Islet precursor cell (in vitro differentiated cells): ENCODE measurements around the gene SMIM29.
"Not testable (repeated sequence)": the region's sequence is repeated elsewhere in the genome, so short reads cannot be mapped to it uniquely, and the experiment has no call there.

Source experiments
- DNase-seq: peaks from one replicate; pipeline ENCODE4 v3.0.0-alpha.2; 2018

SMIM29 gene

DNA sequence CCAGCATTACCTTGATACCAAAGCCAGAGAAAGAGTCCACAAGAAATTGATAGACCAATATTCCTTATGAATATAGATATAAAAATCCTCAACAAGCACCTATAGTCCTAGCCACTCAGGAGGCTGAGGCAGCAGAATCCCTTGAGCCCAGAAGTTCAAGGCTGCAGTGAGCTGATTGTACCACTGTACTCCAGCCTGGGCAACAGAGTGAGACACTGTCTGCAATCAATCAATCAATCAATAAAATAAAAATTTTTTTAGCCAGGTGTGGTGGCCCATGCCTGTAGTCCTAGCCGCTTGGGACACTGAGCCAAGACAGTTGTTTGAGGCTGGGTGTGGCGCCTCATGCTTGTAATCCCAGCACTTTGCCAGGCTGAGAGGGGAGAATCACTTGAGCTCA, 18.9 kb upstream of the SMIM29 start:
- DNase-seq, result no peak

DNA sequence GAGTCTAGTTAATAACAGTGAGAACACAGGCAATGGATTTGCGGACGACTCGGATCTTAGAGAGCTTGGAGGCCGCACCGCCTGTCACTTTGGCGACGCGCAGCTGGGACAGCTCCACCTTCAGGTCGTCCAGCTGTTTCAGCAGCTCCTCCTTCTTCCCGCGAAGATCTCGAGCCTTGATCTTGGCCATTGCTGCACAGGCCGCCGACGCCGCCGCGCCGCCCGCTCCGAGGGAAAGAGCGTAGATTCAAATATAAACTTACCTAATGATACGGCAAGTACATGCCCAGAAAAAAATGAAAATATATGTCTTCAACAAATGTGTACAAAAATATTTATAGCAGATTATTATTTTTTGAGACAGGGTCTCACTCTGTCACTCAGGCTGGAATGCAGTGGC, 14.7 kb upstream of the SMIM29 start:
- DNase-seq, result not testable (repeated sequence)

- DNase-seq, result no peak
These were observed 11.9 kb upstream of the SMIM29 start for GRCh38 chr6:34260576-34261267.

- DNase-seq, result no peak
These were observed 10.8 kb upstream of the SMIM29 start for GRCh38 chr6:34259529-34260069.

GRCh38 chr6:34252395-34252794, 3.6 kb upstream of the SMIM29 start:
- not testable (repeated sequence) for DNase-seq

GRCh38 chr6:34249469-34250261, 859 bp upstream of the SMIM29 start:
- DNase-seq, result no peak

- peak; percentile 84 for DNase-seq
These were observed 544 bp downstream of the SMIM29 start for GRCh38 chr6:34248198-34248726.

DNA sequence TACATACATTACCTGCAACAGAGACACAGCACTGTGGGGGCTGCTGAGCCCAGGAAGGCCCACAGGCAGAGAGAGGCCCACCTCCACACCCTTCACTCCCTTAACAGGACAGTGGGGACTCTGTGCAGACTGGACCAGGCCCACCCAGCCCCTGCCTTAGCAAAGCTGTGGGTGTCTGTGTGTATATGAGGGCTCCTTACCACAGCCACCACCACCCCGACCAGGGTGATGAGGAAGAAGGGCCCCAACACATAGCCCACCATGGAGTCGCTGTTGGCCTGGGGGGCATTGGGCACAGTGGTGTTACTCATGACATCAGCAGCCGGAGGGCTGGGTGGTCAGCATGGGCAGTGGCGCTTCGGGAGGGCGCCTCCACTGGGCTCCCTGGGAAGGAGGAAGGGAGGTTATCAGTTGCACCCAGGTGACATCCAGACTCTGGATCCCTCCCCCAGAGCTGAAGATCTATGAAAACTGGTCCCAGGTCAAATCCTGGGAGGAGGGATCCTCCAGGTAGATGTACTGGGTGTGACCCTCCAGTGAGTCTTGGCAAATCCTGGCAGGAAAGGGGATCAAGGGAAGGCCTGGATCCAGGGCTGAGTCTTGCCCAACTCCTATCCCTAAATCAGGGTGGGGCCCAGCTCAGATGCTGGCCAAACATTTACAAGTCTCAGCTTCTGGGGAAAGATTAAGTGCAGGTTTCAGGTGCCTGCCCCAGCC, 1.2 kb downstream of the SMIM29 start:
- no peak for DNase-seq

DNA sequence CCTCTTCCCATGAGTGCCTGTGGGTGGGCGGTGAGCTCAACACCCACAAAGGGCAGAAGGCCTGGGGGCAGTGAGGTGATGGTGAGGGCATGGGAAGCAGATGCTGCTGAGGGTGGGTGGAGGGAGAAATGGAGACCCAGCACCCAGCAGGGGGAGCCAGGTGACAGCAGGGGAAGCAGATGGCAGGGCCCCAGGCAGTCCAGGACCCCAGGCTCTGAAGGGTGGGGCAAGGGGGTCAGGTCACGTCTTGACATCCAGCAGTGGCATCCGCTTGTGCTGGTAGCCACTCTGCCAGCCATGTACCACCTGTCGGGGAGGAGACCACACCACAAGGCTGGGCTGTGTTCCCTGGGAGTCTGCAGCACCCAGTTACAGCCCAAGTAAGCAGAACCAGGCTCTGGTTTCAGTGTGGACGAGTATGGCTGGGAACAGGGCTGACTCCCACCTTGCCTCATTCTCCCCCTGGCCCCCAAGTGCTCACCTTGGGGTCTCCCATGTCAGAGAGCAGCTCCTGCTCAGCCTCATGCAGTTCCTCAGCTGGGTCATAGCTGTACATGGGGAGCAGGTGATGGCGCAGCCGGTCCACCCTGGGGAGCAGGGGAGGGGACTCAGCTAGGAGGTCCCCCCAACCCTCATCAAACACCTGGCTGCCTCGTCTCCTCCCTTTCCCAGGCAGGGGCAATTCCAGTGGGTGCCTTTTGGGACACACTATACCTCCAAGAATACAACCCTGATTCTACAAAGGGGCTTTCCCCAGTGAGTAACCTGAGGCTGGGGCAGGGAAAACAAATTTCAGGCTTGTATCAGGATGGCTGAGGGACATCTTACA, 2.0 kb downstream of the SMIM29 start:
- peak; percentile 86 for DNase-seq

GRCh38 chr6:34246249-34246562, 2.6 kb downstream of the SMIM29 start:
- no peak for DNase-seq

- DNase-seq, result not testable (repeated sequence)
These were observed 3.1 kb downstream of the SMIM29 start for GRCh38 chr6:34245761-34246140.

GRCh38 chr6:34245032-34245760, 3.6 kb downstream of the SMIM29 start:
- not testable (repeated sequence) for DNase-seq

- DNase-seq, result peak; percentile 97
These were observed 4.6 kb downstream of the SMIM29 start for GRCh38 chr6:34243901-34244884.

- peak; percentile 71 for DNase-seq
These were observed 5.6 kb downstream of the SMIM29 start for GRCh38 chr6:34243131-34243771.

- no peak for DNase-seq
These were observed 6.3 kb downstream of the SMIM29 start for GRCh38 chr6:34242252-34243130.

GRCh38 chr6:34241351-34242215, 7.2 kb downstream of the SMIM29 start:
- DNase-seq, result no peak

GRCh38 chr6:34240329-34241248, 8.2 kb downstream of the SMIM29 start:
- DNase-seq, result no peak
